Dermis blood vessel endothelial cell (primary cell): Measurements from ENCODE around the gene LRMDA. TPM values are rescaled to one million over a fixed set of nuclear protein-coding genes. Genes with fewer than 3 reads are reported as not detected.
A peak's percentile ranks its signal among the peaks of the same experiment; 100 is the strongest.

Source experiments
- DNase-seq: peaks from one replicate; pipeline ENCODE4 v3.0.0; 2010
- total RNA-seq: library from RNA; depleted of rRNA; stranded (reverse); fragments of >200 nt; gene quantifications from 2 replicates; pipeline ENCODE4 v1.2.3, GENCODE V29; 2014

Gene LRMDA
- total RNA-seq, 1 donor from 2014 or later, result 27.4 TPM

DNA sequence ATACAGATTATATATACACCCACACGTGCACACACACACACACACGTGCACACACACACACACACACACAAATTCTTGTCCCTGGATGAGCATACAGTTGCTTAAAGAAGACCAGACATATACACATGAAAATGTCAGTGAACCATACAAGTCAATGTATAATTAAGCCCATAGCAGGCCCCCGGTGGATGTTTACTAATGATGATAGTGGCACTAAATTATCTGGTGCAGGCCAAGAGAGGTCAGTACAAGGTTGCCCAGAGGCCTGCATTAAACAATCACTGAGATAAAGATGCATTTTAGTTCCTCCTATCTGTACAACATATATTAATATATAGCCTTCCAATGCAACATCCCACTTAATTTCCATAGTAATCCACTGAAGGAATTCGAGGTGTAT lies 860.5 kb downstream of the LRMDA start:
- no peak for DNase-seq

DNA sequence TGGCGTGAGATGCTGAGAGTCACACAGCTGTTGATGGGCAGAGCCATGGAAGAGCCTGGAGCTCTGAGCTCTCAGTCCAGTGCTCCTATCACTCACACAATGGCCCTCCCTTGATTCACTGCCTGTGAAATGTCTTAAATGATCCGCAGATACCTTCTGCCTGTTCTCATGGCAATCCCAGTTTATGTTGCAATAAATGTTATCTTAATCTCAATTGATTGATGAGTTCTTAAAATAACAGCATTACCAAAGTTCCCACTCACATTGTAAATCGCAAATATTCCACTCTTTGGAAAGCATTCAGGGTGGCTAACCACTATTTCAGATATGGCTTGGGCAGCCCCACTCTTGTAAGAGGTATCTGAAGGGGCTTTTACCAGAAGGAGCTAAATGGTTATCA lies 865.5 kb downstream of the LRMDA start:
- no peak for DNase-seq

DNA sequence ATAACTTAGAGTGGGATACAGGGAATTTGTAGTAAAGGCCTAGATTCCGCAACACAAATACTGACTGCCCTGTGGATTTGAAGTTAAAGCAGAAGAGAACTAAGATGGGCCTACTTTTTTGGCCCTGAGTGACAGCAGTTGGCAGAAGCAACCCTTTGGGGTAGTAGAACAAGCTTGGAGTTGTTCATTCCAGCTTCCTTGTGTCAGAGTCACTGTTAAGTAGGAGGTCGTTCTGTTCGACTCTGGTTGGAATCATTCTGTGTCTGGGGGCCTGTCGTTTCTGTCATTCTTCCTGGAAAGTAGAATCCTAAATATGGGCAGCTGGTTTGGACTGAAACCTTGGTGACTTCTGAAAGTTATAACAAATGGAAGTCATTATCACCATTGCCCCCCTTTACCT lies 865.9 kb downstream of the LRMDA start:
- no peak for DNase-seq

DNA sequence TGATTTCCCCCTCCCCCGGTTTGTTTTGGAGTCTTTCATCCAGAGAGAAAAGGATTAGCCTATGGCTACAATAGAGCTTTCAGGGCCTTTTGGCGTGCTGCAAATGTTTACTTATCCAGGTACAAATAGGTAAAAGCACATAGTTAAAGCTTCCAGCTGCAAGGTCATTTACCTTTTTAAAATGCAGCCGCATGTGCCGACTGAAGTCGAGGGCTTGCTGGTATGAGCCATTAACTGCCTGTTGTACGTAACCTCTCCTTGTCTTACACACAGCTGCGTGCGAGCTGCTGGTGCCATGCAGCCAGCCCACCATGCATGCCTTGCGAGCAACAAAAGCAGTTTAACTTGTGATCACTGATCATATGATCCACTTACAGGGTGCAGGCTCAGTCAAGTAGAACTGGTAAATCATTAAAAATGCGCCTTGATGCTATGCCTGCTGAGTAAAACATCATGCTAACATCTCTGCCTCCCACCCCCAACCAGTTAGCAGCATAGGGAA lies 866.4 kb downstream of the LRMDA start:
- no peak for DNase-seq

DNA sequence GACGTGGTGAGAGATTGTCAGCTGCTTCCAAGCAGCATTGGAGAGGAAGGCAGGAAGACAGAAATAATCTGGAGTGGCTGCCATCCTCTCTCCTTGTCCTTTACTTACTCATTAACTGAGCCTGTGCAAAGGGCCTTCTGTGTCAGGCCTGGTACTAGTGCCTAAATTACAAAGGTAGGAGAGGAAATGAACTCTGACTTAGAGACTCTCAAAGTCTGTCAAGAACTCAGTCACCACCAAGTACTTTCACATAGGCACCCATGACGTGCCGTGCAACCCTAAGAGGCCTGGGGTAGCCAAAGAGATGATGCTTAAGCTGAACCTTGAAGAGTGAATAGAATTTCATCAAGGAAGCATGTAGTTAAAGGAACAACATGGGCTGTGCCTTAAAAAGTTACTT lies 866.9 kb downstream of the LRMDA start:
- DNase-seq, result no peak

DNA sequence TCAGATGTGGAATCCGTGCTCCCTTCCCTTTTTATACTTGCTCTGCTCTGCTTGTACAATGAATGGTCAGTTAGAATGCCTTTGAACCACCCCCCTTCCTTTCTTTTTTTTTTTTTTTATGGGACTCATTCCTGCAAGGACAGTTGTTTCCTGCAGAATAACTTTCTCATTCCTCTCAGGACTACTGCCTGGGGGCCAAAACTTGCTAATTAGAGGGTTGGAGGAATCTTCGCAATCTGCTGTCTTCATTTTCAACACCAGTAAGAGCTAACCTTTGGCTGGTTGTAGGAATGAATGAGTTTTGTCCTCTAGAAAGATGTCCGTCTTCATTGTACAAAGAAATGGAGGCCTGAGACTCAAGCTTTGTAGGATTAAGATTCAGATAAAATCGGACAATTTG lies 868.1 kb downstream of the LRMDA start:
- no peak for DNase-seq

DNA sequence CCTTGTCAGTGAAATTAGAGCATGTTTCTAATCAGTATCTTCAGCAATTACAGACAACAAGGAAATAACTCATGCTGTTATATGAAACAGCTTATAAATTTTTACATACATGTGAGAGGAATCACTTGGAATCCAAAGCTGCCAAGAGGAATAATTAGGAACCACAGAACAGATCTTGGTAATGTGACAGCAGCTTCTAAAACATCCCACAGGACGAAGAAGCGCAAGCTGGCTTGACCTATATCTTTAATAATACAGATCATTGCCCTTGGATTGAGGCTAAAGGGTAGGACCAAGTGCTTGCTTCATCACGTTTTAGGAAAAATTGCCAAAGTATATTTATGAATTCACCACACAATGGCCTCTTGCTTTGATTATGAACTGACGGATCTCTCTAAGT lies 869.8 kb downstream of the LRMDA start:
- no peak for DNase-seq

DNA sequence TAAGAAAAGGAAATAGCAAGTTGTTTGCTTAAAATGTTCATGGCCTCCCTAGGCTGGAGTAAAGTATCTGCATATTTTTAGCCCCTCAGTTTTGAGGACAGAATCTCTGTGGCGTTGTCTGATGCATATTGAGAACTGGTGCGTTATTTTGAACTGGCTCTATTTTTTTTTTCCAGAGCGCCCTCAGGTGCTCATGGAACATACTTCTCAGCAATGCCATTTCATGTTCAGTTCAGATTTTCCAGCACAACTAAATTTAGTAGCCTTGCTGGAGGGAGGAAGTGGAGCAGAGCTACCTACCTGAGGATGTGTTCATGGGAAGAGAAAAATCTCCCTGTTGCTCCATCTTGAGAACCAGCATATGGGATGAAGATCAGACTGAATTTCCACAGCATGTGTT lies 870.5 kb downstream of the LRMDA start:
- no peak for DNase-seq

DNA sequence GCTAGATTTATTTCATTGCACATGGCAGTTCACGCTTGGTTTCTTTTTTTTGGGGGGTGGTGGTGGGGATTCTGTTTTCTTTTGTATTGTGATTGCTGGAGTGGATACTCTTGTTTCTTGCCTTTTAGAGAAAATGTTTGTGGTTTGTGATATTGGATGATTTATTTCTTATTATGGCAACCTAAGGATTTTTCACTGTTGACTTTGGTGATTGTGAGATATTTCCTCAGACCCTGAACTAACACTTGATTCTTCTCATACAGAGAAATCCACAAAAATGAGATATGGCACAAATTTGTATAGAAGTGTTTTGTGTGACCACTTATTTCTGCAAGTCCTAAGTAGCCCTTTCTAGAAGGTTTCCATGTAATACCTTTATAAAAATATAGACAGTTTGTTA lies 871.1 kb downstream of the LRMDA start:
- no peak for DNase-seq

DNA sequence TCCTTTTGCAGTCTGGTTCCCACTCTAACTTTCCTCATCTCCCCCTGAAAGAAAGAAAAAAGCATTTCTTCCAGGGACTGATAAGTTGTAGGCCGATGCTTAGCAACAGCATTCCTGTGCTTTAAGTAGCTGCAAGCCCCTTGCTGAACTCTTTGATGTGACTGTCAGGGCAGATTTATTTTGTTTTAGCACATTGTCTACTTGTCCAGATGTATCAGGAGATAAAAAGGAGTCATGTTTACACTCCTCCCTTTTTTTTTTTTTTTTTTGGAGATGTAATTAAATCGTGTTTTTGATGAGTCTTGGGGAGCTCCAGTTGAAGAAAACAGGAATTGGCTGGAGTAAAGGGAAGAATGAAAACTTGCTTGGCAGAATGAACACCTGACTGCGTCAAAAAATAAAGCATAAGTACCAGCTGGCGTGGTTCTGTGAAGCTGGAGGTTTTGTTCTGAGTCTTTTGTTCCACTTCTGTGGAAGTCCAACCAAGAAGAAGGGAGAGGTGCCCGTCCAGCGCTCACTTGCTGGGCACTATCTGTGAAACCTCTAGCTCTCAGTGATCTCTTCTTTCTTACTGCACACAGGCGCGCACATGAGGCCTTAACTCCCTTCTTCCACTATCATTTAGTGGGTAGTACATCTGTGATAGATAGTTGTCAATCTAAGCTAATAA lies 871.7 kb downstream of the LRMDA start:
- no peak for DNase-seq

DNA sequence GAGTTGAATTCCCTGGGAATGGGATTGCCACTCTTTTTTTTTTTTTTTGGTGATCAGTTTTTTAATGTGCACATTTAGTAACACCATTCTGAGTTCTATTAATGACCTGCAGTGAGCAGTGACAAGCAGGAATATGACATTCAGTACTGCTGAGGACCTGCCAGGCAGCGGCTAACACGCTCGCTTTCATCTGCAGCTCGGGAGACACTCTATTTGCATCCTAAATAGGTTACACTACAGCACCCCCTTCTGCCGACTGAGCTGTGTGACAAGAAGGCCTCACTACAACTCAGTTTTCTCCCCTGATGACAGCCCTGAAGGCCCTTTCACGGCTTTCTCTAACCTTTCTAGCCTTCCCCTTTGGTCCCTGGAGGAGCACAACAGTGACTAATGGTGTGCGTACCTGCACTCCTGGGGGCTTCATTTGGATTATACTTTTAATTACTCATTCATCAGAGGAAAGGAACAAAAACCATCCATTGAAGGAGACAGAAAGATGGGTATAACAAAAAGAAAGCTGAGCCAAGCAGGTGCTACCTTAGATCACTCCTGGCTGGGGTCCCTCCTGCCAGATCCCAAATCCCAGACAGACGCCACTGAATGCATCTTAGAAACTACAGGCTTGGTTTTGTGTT lies 872.4 kb downstream of the LRMDA start:
- peak; percentile 59 for DNase-seq

DNA sequence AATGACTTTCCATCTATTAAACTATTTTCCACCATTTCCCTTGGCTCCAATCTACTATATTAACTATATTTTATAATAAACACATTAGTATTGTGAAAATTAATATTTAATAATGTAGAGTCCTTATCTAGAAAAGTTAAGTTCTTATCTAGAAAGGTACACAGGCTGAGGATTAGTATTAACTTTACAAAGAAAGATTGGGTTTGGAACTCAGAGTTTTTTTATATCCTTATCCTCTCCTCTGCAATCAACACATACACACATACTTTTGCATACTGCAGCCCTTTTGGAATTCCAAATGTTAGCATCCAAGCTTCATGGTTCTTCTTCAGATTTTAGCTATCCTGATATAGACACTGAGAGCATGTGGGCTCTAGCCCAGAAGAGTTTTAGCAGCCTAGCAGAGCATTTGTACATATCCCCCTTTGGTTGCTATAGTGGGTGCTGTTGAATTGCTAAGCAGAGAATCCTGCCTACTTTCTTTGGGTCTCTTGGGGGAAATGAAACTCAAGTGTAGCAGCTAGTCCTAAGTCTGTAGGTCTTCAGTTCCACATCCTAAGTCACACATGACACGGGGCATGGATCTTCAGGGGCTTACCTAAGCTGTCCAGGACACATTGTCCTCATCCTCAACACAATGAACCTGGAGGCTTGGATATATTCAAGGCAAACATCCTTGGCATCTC lies 874.6 kb downstream of the LRMDA start:
- DNase-seq, result no peak

DNA sequence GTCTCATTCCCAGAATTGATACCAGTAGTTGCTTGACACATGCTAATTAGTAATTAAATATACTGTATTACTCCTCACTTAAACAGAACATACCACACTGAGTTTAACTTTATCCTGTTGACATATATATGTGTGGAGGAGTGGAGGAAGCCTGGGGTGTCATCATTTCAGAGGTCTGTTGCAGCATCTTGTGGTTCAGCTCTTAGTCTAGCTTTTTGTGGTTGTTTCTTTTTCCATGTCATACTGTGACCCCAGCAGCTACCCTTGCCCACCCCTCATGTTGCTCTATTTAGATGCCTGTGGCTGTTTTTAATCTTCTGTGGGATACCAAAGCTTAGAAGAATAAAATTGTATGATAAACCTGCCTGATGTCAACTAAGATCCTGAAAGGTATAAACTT lies 875.4 kb downstream of the LRMDA start:
- DNase-seq, result no peak

DNA sequence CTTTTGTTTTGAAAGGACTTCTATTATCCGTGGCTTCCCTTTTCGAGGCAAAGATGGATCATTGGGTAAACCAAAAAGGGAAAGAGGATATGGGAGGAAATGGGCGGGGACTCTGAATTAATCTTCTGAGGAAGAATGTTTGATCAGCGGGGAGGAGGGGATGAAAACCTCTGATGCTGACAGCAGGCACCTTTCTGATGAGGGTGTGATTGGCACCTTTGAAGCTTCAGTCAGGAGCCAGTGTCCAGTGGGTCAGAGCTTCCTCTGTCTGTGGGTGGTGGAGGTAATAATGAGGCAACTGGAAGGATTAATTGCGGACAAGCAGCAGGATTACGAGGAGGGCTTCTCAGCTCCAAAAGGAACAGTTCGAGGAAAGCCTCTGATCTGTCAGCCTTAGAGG lies 877.6 kb downstream of the LRMDA start:
- DNase-seq, result no peak

DNA sequence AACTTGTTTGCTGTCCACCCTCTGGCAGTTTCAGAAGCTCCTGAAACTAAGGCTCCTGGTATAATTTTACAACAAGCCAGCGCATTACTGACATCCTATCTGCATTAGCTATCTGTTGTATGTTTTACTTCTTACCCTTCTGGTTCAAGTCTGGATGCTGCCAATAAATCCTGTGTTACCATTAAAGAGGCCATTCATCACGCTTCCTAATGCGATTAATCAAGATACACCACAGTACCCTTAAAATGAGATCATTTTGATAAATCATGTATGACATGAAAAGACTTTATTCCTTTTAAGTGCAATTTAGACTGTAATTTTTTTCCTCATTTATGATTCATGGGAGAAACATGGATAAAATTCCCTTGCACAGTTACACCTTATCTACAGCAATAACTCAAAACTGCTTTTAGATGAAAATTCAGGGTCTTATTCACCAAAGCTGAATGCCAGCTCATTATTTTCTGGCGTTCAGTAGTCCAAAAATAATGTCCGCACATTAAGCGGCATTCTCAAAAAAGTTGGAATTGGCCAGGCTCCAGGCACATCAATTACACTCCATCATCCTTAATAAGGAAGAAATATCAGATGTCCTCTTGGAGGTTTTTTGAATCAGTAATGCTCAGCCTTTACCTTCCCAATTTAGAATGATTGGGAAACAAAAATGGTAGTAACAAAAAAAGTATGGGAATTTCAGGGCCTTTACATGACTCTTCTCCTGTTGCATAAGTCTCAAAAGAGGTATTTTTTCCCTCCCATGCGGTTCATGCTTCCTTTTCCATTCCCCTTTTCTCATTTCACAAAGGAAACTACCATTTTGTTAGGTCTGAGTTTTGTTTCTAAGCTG lies 878.5 kb downstream of the LRMDA start:
- DNase-seq, result no peak

DNA sequence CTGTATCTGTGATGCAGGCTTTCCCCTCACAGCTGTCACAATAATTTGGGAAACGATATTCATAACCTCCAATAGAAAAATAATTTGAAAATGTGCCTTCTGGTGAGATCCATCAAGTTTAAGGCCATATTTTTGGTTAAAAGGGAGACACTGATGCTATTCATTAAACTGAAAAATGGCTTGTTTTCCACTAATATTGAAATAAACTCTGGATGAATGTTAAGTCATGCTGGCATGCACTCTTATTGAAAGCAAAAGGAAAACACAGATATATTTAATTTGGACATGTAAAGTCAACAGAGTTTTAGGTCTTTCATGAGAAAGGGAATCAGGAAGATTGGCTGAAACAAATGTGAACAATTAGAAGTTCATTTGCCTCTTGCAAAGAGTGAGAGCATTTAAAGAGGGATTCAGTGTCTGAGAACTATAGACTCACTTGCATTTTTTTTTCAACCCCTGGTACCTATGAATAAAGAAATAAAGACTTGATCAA lies 879.2 kb downstream of the LRMDA start:
- DNase-seq, result no peak

DNA sequence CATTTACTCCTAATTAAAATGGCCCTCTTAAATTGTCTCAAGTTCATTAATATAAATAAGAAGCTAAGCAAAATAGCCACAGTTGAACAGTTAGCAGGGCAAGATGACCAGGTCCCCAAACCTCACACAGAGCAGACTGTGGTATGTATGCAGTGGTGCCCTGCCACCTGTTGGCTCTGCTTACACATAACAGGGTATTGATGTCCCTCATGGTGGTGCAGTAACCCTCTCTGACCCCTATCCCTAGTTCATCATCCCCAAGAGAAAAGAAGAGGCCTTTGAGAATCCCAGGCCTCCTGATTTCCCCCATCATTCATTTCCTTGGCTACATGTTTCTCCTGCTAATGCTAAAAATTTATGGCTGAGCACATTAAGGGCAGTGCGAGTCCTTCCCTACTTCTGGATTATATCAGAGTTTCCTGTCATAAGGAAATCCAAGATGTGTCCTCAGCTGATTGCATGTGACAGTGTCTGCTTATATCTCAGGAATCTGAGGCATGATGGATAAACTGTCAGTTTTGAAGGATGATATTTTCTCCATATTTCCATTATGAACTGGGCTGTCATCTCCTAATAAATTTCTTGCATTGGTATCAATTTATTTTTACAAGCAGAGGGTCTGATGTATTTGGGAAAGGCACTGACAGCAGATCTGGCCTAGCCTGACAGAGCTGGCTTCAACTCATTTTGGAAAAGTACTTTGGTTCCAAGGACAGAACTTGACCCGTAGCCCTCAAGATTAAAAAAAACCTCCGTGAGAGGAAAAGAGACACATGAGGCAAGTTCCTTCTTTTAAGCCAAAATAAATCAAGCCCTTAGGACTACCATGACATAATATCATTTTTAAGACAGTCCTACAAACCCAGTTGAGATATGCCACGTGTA lies 880.6 kb downstream of the LRMDA start:
- peak; percentile 34 for DNase-seq

DNA sequence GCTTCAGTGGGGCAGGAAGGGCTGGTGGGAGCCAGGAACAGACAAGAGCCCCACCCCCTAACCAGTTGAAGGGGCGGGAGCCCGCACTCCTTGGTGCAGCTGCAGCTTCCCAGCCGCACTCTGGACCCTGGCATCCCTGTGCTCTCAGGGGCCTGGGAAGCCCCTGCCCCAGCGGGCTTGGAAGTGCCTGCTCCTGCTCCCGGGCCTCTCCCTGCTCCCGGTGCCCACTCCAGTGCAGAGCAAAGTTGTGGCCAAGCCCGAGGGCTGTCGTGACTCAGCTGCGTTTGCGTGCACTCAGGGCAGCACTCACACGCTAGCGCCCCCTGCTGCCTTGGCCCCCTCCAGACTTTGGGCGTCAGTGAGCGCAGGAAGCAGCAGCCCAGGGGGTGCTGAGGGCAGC lies 883.8 kb downstream of the LRMDA start:
- no peak for DNase-seq

DNA sequence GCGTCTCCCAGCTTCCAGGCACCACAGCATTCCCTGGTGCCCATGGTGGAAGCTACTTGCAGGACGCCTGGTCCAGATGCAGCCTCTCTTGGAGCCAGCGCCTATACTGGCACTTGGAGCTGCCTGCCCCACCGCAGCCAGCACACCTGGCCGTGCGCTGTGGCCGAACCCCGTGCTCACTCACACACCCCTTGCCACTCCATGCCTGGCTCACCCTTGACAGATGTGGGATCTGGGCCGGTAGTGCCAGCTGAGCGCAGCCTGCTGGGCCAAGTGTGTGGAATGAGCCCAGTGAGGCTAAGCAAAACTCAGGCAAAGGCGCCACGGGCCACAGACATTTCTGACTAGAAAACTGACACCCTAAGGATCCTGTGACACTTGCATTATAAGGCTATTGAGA lies 884.8 kb downstream of the LRMDA start:
- no peak for DNase-seq

DNA sequence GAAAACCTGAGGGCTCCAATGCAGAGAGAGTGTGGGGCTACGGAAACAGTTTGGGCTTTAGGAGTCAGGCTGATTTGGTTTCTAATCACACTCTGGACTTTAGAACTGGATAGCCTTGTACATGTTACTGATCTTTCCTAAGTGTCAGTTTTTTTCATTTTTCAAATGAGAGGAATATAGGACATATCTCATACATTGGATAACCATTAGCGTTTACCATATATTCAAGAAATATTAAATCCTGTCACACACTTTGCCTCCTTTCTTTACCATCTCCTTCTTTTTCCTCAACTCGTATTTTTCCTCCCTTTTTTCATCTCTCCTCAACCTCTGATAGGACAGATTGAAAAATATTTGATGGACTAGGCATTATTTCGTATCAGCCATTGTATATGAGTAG lies 885.7 kb downstream of the LRMDA start:
- DNase-seq, result no peak

DNA sequence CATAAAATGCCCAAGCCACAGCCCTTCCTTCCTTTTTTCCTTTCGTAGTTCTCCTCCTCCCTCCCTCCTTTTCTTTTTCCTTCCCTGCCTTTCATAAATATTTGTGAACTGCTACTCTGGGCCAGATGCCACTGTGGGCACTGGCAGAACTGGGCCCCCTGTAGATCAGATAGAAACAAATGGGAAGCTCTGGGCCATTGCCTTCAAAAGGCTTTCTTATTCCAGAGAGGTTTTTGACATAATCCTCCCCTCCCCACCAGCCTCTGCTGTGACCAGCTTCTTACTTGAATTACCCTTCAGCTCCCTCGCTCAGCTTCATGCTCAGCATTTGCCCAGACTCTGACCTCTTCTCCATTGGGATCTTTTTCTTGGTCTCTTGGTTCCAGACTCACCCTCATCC lies 886.8 kb downstream of the LRMDA start:
- no peak for DNase-seq

DNA sequence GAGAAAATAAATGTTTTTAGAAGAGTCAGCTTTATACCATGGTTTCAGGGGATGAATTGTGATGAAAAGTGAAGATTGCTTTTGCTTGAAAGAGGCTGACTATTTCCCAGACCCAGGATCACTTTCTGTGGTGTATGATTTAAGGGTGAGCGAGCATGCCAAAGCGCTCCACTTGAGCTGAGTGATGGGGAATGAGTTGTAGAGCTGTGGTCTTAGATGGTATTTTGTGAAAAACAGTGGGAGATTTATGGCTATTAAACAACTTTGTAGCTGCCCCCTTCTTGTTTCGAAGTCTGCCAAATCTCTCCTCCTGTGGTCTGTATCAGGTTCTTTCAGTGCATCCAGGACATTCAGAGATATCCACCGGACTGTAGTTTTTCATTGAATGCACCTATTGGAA lies 888.2 kb downstream of the LRMDA start:
- no peak for DNase-seq
